Placental pericyte (primary cell): Measurements from ENCODE around the gene DSG4. TPM values are rescaled to one million over a fixed set of nuclear protein-coding genes. Genes with fewer than 3 reads are reported as not detected.

Experiments used
- small RNA-seq: library from RNA; depleted of rRNA; stranded (forward); fragments of <200 nt; gene quantifications from one replicate; pipeline ENCODE3, GENCODE V24; 2012; ENCODE audit warnings: low replicate concordance
- total RNA-seq: library from RNA; depleted of rRNA; stranded (reverse); fragments of >200 nt; gene quantifications from 2 replicates; pipeline ENCODE4 v1.2.3, GENCODE V29; 2012

DSG4 gene, protein sequence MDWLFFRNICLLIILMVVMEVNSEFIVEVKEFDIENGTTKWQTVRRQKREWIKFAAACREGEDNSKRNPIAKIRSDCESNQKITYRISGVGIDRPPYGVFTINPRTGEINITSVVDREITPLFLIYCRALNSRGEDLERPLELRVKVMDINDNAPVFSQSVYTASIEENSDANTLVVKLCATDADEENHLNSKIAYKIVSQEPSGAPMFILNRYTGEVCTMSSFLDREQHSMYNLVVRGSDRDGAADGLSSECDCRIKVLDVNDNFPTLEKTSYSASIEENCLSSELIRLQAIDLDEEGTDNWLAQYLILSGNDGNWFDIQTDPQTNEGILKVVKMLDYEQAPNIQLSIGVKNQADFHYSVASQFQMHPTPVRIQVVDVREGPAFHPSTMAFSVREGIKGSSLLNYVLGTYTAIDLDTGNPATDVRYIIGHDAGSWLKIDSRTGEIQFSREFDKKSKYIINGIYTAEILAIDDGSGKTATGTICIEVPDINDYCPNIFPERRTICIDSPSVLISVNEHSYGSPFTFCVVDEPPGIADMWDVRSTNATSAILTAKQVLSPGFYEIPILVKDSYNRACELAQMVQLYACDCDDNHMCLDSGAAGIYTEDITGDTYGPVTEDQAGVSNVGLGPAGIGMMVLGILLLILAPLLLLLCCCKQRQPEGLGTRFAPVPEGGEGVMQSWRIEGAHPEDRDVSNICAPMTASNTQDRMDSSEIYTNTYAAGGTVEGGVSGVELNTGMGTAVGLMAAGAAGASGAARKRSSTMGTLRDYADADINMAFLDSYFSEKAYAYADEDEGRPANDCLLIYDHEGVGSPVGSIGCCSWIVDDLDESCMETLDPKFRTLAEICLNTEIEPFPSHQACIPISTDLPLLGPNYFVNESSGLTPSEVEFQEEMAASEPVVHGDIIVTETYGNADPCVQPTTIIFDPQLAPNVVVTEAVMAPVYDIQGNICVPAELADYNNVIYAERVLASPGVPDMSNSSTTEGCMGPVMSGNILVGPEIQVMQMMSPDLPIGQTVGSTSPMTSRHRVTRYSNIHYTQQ
- not detected in 2 replicates for total RNA-seq

DNA sequence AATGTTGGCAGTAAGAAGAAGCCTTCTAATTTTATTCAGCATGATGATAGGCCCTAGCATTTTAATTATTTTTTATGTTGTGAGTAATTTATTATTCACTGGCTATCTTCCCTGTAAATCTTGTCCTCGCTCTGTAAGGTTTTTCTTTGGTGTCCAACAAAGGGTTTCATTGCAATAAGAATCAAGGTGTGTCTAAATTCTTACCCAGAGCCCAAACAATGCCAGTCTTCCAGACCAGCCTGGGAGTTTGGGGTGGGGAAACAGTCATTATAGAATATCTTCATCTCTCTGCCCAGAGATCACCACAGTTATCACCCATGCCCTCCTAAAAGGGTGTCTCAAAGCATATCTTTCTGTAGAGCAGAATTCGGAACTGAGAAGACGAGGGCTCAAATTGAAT, at the start of gene DSG4:
DSG4 (plus strand) TSS at position 301 of the 400 bp plus-strand sequence. CDS start 135 bp downstream, outside the sequence.

DNA sequence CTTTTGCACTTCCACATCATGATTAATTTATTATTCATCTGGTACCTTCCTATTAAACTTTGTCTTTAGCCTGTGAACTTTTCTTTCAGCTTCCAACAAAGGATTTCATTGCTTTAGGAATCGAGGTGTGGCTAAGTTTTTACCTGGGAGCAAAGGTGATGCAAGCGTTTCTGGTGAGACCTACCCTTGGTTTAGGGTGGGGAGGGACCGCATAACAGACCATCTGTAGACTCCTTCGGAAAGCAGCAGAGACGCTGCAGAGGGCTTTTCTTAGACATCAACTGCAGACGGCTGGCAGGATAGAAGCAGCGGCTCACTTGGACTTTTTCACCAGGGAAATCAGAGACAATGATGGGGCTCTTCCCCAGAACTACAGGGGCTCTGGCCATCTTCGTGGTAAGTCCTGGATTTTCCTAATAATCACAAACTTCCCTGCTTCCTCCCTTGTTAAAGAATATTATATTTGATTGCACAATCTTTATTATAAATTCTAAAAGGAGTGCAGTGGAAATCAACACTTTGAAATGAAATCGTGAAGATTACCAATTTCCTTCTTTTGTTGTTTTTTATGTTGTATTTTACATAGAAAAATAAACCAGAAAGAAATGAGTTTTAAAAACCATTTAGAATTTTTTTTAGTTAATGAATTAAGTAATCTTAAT, 71.1 kb downstream of the DSG4 start, which contains the start of gene DSG3:
DSG3 (plus strand) TSS at position 212 of the 662 bp plus-strand sequence; CDS start at position 349, 137 bp downstream.

Small RNA genes within 50 kb of the gene (small RNA-seq; reads per million reads assigned to genes)
- gene RF00019 (not detected), gene RNU6-167P (not detected)

Other genes with a start within 250 kb of the DSG4 start
- under 0.01 TPM in 1 of 2 replicates, not detected in the other for gene DSC1, start 213.9 kb upstream of the DSG4 start, total RNA-seq
- gene DSG1, start 58.6 kb upstream of the DSG4 start, total RNA-seq: not detected in 2 replicates
- gene DSG3, start 71.0 kb downstream of the DSG4 start, total RNA-seq: under 0.01 TPM in 2 replicates
- gene DSG2, start 121.4 kb downstream of the DSG4 start, total RNA-seq: 12.5 and 32.4 TPM in 2 replicates
- not detected in 2 replicates for gene TTR, start 215.1 kb downstream of the DSG4 start, total RNA-seq